Measurements from ENCODE around the gene CPZ.

- no peak for TF ChIP-seq MAX (IDR thresholded peaks at IDR 0.05)
- TF ChIP-seq YY1 (IDR thresholded peaks at IDR 0.05; ENCODE audit: low read depth): no peak
- no peak for TF ChIP-seq EP300 (IDR thresholded peaks at IDR 0.05; ENCODE audit: borderline replicate concordance)
- no peak for TF ChIP-seq CREB1 (IDR thresholded peaks at IDR 0.05; ENCODE audit: low read depth)
- no peak for TF ChIP-seq RAD21 (IDR thresholded peaks at IDR 0.05; ENCODE audit: low read depth)
- TF ChIP-seq NFIC (IDR thresholded peaks at IDR 0.05): no peak
- TF ChIP-seq USF1 (IDR thresholded peaks at IDR 0.05): no peak
- TF ChIP-seq REST (IDR thresholded peaks at IDR 0.05; ENCODE audit: low read depth): no peak
- TF ChIP-seq EGR1 (IDR thresholded peaks at IDR 0.05): no peak
Observed at GRCh38 chr4:8606966-8607365, 14.4 kb downstream of the CPZ start.

Data from Ishikawa (cell line).